ENCODE results near the gene APPBP2.

- TF ChIP-seq CTCF (IDR thresholded peaks at IDR 0.05): no peak
- no peak for TF ChIP-seq ZFX (IDR thresholded peaks at IDR 0.05; ENCODE audit: borderline replicate concordance)
Measured at GRCh38 chr17:60535382-60536279, 9.6 kb upstream of the APPBP2 start.

Measured in 22Rv1 (cell line).